ENCODE results near the gene GTF3A.
"Not testable (repeated sequence)": the region's sequence is repeated elsewhere in the genome, so short reads cannot be mapped to it uniquely, and the experiment has no call there.

GTF3A gene

DNA sequence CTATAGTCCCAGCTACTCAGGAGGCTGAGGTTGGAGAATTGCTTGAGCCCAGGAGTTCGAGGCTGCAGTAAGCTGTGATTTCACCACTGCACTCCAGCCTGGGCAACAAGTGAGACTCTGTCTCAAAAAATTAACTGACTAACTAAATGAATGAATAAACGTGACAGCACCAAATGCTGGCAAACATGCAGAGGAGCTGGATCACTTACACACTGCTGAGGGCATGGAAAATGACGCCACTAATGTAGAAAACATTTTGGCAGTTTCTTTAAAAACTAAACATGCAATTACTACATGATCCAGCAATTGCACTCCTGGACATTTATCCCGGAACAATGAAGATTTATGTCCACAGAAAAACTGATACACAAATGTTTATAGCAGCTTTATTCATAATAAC lies 31.3 kb upstream of the GTF3A start:
- H3K4me3 ChIP-seq (ENCODE audit: low read depth, low read length) = no peak overlapping the region
- DNase-seq = no peak
- H3K36me3 ChIP-seq = no peaks in the 10 kb centered on the region
- H3K9me3 ChIP-seq = no peaks in the 10 kb centered on the region
- no peaks in the 10 kb centered on the region for H3K27me3 ChIP-seq
- peaks cover 33% of the 10 kb centered on the region for H3K4me1 ChIP-seq
- no peak for TF ChIP-seq CTCF (IDR thresholded peaks at IDR 0.05; ENCODE audit: low read depth, low read length)

DNA sequence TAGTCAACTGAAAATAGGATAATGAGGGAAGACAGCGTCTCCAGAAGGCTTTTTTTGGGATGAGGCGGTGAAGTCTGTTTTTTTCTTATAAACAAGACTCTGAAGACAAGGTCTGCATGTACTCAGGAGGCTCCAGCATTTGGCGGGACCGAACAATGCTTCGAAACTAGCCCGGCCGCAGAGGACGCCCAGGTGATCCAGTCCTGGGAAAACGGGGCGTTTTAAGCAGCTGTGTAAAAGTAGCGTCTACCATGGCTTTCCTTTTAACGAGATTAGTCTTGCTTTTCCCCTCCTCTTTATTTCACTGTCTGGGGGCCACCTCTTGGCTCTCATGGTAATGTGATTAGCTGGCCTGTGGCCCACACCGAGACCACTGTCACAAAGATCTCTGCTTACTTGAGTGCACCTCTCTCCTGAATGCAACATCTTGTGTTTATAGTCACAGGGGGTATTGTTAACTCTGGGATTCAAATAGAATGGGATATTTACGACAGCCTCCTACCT lies 29.4 kb upstream of the GTF3A start:
- Histone ChIP-seq H3K9me3 (no peaks in the 10 kb centered on the region), H3K4me3 (ENCODE audit: low read depth, low read length) (no peak overlapping the region), H3K36me3 (no peaks in the 10 kb centered on the region), H3K27me3 (no peaks in the 10 kb centered on the region), H3K4me1 (peaks cover 27% of the 10 kb centered on the region)
- DNase-seq = no peak
- TF ChIP-seq CTCF (IDR thresholded peaks at IDR 0.05; ENCODE audit: low read depth, low read length) = no peak

GRCh38 chr13:27396252-27396846 lies 28.1 kb upstream of the GTF3A start:
- no peaks in the 10 kb centered on the region for H3K9me3 ChIP-seq
- no peaks in the 10 kb centered on the region for H3K27me3 ChIP-seq
- no peaks in the 10 kb centered on the region for H3K36me3 ChIP-seq
- no peak overlapping the region for H3K4me3 ChIP-seq (ENCODE audit: low read depth, low read length)
- peaks cover 18% of the 10 kb centered on the region for H3K4me1 ChIP-seq
- no peak for DNase-seq
- no peak for TF ChIP-seq CTCF (IDR thresholded peaks at IDR 0.05; ENCODE audit: low read depth, low read length)

- H3K36me3 ChIP-seq = no peaks in the 10 kb centered on the region
- no peaks in the 10 kb centered on the region for H3K27me3 ChIP-seq
- DNase-seq = no peak
- H3K4me1 ChIP-seq = peaks cover 15% of the 10 kb centered on the region
- no peaks in the 10 kb centered on the region for H3K9me3 ChIP-seq
- no peak overlapping the region for H3K4me3 ChIP-seq (ENCODE audit: low read depth, low read length)
- TF ChIP-seq CTCF (IDR thresholded peaks at IDR 0.05; ENCODE audit: low read depth, low read length) = no peak
These were observed 26.1 kb upstream of the GTF3A start for GRCh38 chr13:27398360-27398759.

DNA sequence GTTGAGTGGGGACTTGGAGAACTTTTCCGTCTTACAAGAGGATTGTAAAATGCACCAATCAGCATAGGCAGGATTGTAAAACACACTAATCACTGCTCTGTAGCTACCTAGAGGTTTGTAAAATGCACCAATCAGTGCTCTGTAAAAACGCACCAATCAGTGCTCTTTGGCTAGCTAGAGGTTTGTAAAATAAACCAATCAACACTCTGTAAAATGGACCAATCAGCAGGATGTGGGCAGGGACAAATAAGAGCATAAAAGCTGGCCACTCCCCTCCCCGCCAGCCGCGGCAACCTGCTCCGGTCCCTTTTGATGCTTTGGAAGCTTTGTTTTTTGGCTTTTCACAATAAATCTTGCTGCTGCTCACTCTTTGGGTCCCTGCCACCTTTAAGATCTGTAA lies 24.0 kb upstream of the GTF3A start:
- H3K9me3 ChIP-seq; H3K4me3 ChIP-seq (ENCODE audit: low read depth, low read length); H3K36me3 ChIP-seq; H3K27me3 ChIP-seq; DNase-seq: not testable (repeated sequence)
- H3K4me1 ChIP-seq = peaks cover 15% of the 10 kb centered on the region

DNA sequence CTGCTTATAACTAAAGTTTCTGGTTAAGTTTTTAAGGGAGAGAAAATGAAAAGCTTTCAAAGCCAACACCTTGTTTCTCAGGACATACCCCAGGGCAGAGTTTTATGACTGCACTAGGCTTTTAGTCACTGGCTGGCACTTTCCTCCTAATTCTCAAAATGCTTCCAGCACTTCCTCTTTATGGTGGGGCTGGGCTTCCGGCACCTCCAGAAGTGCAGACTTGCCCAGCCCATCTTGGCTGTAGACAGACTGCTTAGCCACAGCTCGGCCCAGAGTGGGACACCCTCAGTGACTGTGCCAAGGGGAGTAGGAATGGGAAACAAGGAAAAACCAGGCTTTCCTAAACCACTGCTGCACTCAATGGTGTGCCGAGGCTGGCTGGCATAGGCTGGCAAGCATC lies 23.2 kb upstream of the GTF3A start:
- Histone ChIP-seq H3K4me1 (peaks cover 10% of the 10 kb centered on the region), H3K9me3 (no peaks in the 10 kb centered on the region), H3K27me3 (no peaks in the 10 kb centered on the region), H3K36me3 (no peaks in the 10 kb centered on the region), H3K4me3 (ENCODE audit: low read depth, low read length) (no peak overlapping the region)
- DNase-seq = no peak
- TF ChIP-seq CTCF (IDR thresholded peaks at IDR 0.05; ENCODE audit: low read depth, low read length) = no peak

Measured in BE2C (cell line).